Uterus (tissue), 2 donors: ENCODE results near the gene ARHGEF1.

ENCODE experiments used
- POLR2A ChIP-seq, 2 donors: fragments of 450-650 bp; IDR thresholded peaks; one replicate each; pipeline ENCODE4 v1.6.1; 2016; ENCODE audit warnings: antibody characterized with exemption in 2 of 2, mild to moderate bottlenecking in 1 of 2, moderate library complexity in 1 of 2
- TF ChIP-seq, protein P1 (sequence below), 4 experiments: fragments of 200-600 bp in 2 of 4; fragments of 450-650 bp in 2 of 4; sonication (generic) in 2 of 4; IDR thresholded peaks; one replicate each; pipeline ENCODE4 v1.5.1; 2016 to 2019; ENCODE audit warnings: antibody characterized with exemption in 4 of 4, mild to moderate bottlenecking in 2 of 4, moderate library complexity in 1 of 4

DNA sequence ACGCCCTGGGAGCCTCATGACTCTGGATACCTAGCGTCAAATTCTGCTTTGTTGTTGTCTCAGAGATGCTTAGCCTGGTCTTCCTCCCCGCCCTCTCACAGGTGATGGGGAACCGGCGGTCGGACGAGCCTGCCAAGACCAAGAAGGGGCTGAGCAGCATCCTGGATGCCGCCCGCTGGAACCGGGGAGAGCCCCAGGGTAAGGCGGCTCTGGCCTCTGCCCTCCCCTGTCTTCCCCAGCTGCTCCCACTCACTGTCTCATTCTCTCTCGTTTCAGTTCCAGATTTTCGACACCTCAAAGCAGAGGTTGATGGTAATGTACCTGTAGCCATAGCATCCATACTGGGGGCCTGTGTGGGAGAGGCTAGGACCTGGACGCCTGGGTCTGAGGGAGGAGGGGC is 11.4 kb downstream of the ARHGEF1 start:
- TF ChIP-seq, protein P1, sequence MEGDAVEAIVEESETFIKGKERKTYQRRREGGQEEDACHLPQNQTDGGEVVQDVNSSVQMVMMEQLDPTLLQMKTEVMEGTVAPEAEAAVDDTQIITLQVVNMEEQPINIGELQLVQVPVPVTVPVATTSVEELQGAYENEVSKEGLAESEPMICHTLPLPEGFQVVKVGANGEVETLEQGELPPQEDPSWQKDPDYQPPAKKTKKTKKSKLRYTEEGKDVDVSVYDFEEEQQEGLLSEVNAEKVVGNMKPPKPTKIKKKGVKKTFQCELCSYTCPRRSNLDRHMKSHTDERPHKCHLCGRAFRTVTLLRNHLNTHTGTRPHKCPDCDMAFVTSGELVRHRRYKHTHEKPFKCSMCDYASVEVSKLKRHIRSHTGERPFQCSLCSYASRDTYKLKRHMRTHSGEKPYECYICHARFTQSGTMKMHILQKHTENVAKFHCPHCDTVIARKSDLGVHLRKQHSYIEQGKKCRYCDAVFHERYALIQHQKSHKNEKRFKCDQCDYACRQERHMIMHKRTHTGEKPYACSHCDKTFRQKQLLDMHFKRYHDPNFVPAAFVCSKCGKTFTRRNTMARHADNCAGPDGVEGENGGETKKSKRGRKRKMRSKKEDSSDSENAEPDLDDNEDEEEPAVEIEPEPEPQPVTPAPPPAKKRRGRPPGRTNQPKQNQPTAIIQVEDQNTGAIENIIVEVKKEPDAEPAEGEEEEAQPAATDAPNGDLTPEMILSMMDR (IDR thresholded peaks at IDR 0.05) = no peak
- TF ChIP-seq POLR2A (IDR thresholded peaks at IDR 0.05) = no peak
